Panc1 (cell line): Measurements from ENCODE around the gene SNAP25.

Source experiments
- CTCF ChIP-seq: fragments of 450-650 bp; IDR thresholded peaks from 2 replicates; pipeline ENCODE4 v1.5.1; 2017; ENCODE audit warnings: mild to moderate bottlenecking
- POLR2AphosphoS5 ChIP-seq: IDR thresholded peaks from 2 replicates; pipeline ENCODE4 v1.6.1; 2012; ENCODE audit warnings: mild to moderate bottlenecking, low read depth, low read length, moderate library complexity
- REST ChIP-seq, 2 experiments: IDR thresholded peaks; 2 replicates each; pipeline ENCODE4 v1.6.1; 2011 to 2012; ENCODE audit warnings: low read depth in 2 of 2, control low read depth in 1 of 2, low read length in 1 of 2, mild to moderate bottlenecking in 1 of 2, moderate library complexity in 1 of 2; ENCODE audit not compliant: insufficient read depth in 1 of 2

- TF ChIP-seq POLR2AphosphoS5 (no peak), CTCF (no peak), REST (IDR thresholded peaks at IDR 0.05; ENCODE audit: insufficient read depth in 1 of 2, low read depth in 2 of 2, low read length in 1 of 2) (peak in 1 of 2 experiments; percentile 84; a peak in 2 of 4 replicates)
These were observed at the start of gene SNAP25 for GRCh38 chr20:10218536-10219451.
